ENCODE results near the gene ZEB2. TPM values are rescaled to one million over a fixed set of nuclear protein-coding genes. Genes with fewer than 3 reads are reported as not detected.

Gene ZEB2
- total RNA-seq, 2 donors from 2014 or later = 76.1 to 91.7 TPM

GRCh38 chr2:144341538-144341937 is 178.4 kb downstream of the ZEB2 start:
- Histone ChIP-seq H3K9me3 (no peaks in the 10 kb centered on the region), H3K4me3 (no peak overlapping the region), H3K27ac (no peak overlapping the region), H3K27me3 (no peaks in the 10 kb centered on the region), H3K4me1 (no peaks in the 10 kb centered on the region), H3K36me3 (no peaks in the 10 kb centered on the region)
- TF ChIP-seq, protein P1, sequence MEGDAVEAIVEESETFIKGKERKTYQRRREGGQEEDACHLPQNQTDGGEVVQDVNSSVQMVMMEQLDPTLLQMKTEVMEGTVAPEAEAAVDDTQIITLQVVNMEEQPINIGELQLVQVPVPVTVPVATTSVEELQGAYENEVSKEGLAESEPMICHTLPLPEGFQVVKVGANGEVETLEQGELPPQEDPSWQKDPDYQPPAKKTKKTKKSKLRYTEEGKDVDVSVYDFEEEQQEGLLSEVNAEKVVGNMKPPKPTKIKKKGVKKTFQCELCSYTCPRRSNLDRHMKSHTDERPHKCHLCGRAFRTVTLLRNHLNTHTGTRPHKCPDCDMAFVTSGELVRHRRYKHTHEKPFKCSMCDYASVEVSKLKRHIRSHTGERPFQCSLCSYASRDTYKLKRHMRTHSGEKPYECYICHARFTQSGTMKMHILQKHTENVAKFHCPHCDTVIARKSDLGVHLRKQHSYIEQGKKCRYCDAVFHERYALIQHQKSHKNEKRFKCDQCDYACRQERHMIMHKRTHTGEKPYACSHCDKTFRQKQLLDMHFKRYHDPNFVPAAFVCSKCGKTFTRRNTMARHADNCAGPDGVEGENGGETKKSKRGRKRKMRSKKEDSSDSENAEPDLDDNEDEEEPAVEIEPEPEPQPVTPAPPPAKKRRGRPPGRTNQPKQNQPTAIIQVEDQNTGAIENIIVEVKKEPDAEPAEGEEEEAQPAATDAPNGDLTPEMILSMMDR (IDR thresholded peaks at IDR 0.05) = no peak
- DNase-seq (ENCODE audit: low spot score) = no peak

DNA sequence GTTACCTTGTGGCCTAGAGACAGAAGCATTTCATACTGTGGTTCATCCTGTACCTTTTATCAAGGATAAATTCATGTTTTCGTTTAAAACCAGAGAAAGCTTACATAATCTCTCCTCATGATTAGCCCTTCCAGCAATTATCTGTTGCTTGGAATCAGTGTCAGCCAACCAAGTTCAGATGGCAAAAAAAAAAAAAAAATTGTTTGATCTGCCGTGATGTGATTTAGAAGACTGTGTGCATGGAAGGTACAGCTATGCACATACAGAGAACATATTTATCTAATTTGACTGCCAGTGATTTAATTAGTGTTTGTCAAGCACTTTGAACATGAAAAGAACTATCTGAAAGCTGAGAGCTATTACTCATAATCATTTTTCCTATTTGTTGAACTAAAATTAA is 180.9 kb downstream of the ZEB2 start:
- no peak for DNase-seq (ENCODE audit: low spot score)
- no peaks in the 10 kb centered on the region for H3K36me3 ChIP-seq
- H3K4me3 ChIP-seq = no peak overlapping the region
- no peaks in the 10 kb centered on the region for H3K9me3 ChIP-seq
- no peaks in the 10 kb centered on the region for H3K27me3 ChIP-seq
- H3K4me1 ChIP-seq = no peaks in the 10 kb centered on the region
- TF ChIP-seq, protein P1 (IDR thresholded peaks at IDR 0.05) = no peak
- H3K27ac ChIP-seq = no peak overlapping the region

GRCh38 chr2:144334551-144334950 is 185.4 kb downstream of the ZEB2 start:
- Histone ChIP-seq H3K4me1 (peaks cover 0 to 21% of the 10 kb centered on the region in 2 donors), H3K36me3 (no peaks in the 10 kb centered on the region), H3K27ac (no peak overlapping the region), H3K27me3 (no peaks in the 10 kb centered on the region), H3K9me3 (no peaks in the 10 kb centered on the region), H3K4me3 (no peak overlapping the region)
- no peak for DNase-seq (ENCODE audit: low spot score)
- TF ChIP-seq, protein P1 (IDR thresholded peaks at IDR 0.05) = no peak
